Endothelial cell of umbilical vein (primary cell): ENCODE measurements around the gene FBXO8. TPM values are rescaled to one million over a fixed set of nuclear protein-coding genes. Genes with fewer than 3 reads are reported as not detected.
"Not testable (repeated sequence)": the region's sequence is repeated elsewhere in the genome, so short reads cannot be mapped to it uniquely, and the experiment has no call there.

Experiments used
- BruUV-seq: library from RNA; stranded (reverse); fragments of 400-500 nt; replicated peaks from 2 replicates; lab custom pipeline; 2021; lab: Mats Ljungman, UMichigan
- CTCF ChIA-PET: fragments of 300-600, 350-600 bp; sonication (Branson Sonifier 250); formaldehyde crosslinking; loops from one replicate; lab custom pipeline; 2021; ENCODE audit warnings: antibody characterized with exemption, inconsistent platforms; lab: Charles Lee
- POLR2A ChIA-PET: fragments of 300-600, 350-600 bp; sonication (Branson Sonifier 250); formaldehyde crosslinking; loops from one replicate; lab custom pipeline; 2021; ENCODE audit warnings: antibody characterized with exemption, inconsistent platforms; lab: Charles Lee
- DNase-seq: peaks from one replicate; pipeline ENCODE4 v3.0.0-alpha.2; 2011; ENCODE audit warnings: low read depth, low spot score
- FAIRE-seq: peaks from 2 replicates; lab custom pipeline; 2011; peaks lifted over from hg19 to GRCh38; lab: Jason Lieb, UNC
- H2AFZ ChIP-seq: 2 replicates; pipeline ENCODE4 v1.6.0; 2012; ENCODE audit warnings: low read depth, low read length, control low read depth, inconsistent platforms
- H3K27ac ChIP-seq: 2 replicates; pipeline ENCODE4 v1.5.1; 2011; ENCODE audit warnings: low read depth, mild to moderate bottlenecking, control low read depth, low read length, moderate library complexity; ENCODE audit not compliant: insufficient read depth
- H3K27me3 ChIP-seq, 2 experiments: 2 replicates each; pipeline versions ENCODE4 v1.6.0 to v1.6.1; 2011; ENCODE audit warnings: low read length in 2 of 2, mixed read lengths in 1 of 2; ENCODE audit not compliant: control insufficient read depth in 2 of 2, insufficient read depth in 2 of 2
- H3K36me3 ChIP-seq, 2 experiments: 2 replicates in 1 of 2; 3 replicates in 1 of 2; pipeline ENCODE4 v1.5.1; 2011; ENCODE audit warnings: low read length in 2 of 2, mild to moderate bottlenecking in 1 of 2, moderate library complexity in 1 of 2; ENCODE audit not compliant: control insufficient read depth in 2 of 2, insufficient read depth in 2 of 2; ENCODE audit errors: extremely low read depth in 1 of 2
- H3K4me1 ChIP-seq: 3 replicates; pipeline ENCODE4 v1.5.1; 2011; ENCODE audit warnings: mild to moderate bottlenecking, low read length; ENCODE audit not compliant: control insufficient read depth, insufficient read depth; ENCODE audit errors: extremely low read depth
- H3K4me2 ChIP-seq: 2 replicates; pipeline ENCODE4 v1.6.1; 2011; ENCODE audit warnings: low read length, control low read depth, mixed read lengths; ENCODE audit not compliant: insufficient read depth
- H3K4me3 ChIP-seq, 3 experiments: fragments of 200-600 bp in 1 of 3; sonication (generic), shearing (Covaris generic) in 1 of 3; replicated peaks in 1 of 3; 2 replicates each; pipeline ENCODE4 v1.5.1; 2011 to 2016; ENCODE audit warnings: control low read depth in 3 of 3, low read length in 3 of 3, mild to moderate bottlenecking in 2 of 3, inconsistent platforms in 1 of 3, low read depth in 1 of 3, moderate library complexity in 1 of 3; ENCODE audit not compliant: insufficient read depth in 1 of 3
- H3K79me2 ChIP-seq: 2 replicates; pipeline ENCODE4 v1.6.0; 2012; ENCODE audit warnings: low read length, inconsistent platforms; ENCODE audit not compliant: control insufficient read depth, insufficient read depth
- H3K9ac ChIP-seq: replicated peaks from 2 replicates; pipeline ENCODE3; 2011; ENCODE audit warnings: low read length, control low read depth; ENCODE audit not compliant: insufficient read depth; ENCODE audit errors: extremely low read depth
- H3K9me1 ChIP-seq: replicated peaks from 3 replicates; pipeline ENCODE4 v1.6.0; 2011; ENCODE audit warnings: mild to moderate bottlenecking, low read length; ENCODE audit not compliant: control insufficient read depth, insufficient read depth; ENCODE audit errors: extremely low read depth
- H3K9me3 ChIP-seq: replicated peaks from 2 replicates; pipeline ENCODE4 v1.5.1; 2012; ENCODE audit warnings: low read length, inconsistent platforms; ENCODE audit not compliant: control insufficient read depth, insufficient read depth
- H4K20me1 ChIP-seq: replicated peaks from 2 replicates; pipeline ENCODE3; 2011; ENCODE audit warnings: mild to moderate bottlenecking, low read length; ENCODE audit not compliant: control insufficient read depth, insufficient read depth; ENCODE audit errors: extremely low read depth
- EZH2 ChIP-seq: IDR thresholded peaks from 2 replicates; pipeline ENCODE4 v1.6.1; 2012; ENCODE audit warnings: borderline replicate concordance, low read depth, mild to moderate bottlenecking, moderate library complexity, low read length, inconsistent platforms; ENCODE audit not compliant: severe bottlenecking
- FOS ChIP-seq: IDR thresholded peaks from 2 replicates; pipeline ENCODE4 v1.6.1; 2011; ENCODE audit warnings: mild to moderate bottlenecking, low read length, moderate library complexity, borderline replicate concordance; ENCODE audit not compliant: insufficient read depth
- GATA2 ChIP-seq: IDR thresholded peaks from 2 replicates; pipeline ENCODE4 v1.7.0; 2011; ENCODE audit warnings: low read depth, mild to moderate bottlenecking, moderate library complexity, mixed read lengths, low read length; ENCODE audit not compliant: insufficient read length, insufficient read depth
- JUN ChIP-seq: IDR thresholded peaks from 2 replicates; pipeline ENCODE4 v1.6.1; 2011; ENCODE audit warnings: borderline replicate concordance, low read depth; ENCODE audit not compliant: insufficient read length, insufficient read depth
- MYC ChIP-seq: IDR thresholded peaks from one replicate; pipeline ENCODE4 v1.6.1; 2011; ENCODE audit warnings: mild to moderate bottlenecking, low read depth, low read length
- POLR2A ChIP-seq: IDR thresholded peaks from 2 replicates; pipeline ENCODE4 v1.6.1; 2012; ENCODE audit warnings: low read depth, mild to moderate bottlenecking, control low read depth, low read length
- POLR2AphosphoS5 ChIP-seq: IDR thresholded peaks from 2 replicates; pipeline ENCODE4 v1.6.1; 2012; ENCODE audit warnings: low read depth, mild to moderate bottlenecking, control low read depth, low read length, moderate library complexity; ENCODE audit not compliant: insufficient read depth
- dilution Hi-C: fragments of 300-500 bp; cut with MboI; formaldehyde crosslinking; loops from one replicate; pipeline ENCODE4 v1.15.0; 2019; ENCODE audit warnings: low sequenced_read_pairs; ENCODE audit not compliant: extremely low pct_ligation_motif_present
- intact Hi-C: fragments of 100-400 bp; cut with micrococcal nuclease; formaldehyde crosslinking; loops from one replicate; pipeline ENCODE4 v1.10.0; 2022
- polyA plus RNA-seq, 4 experiments: library from polyadenylated mRNA; depleted of rRNA in 3 of 4; stranded (reverse) in 3 of 4; unstranded in 1 of 4; fragments of >200 nt; gene quantifications; 2 replicates each; pipeline versions ENCODE4 v1.2.1 to v1.2.3, GENCODE V29; 2011 to 2012; ENCODE audit warnings: missing spikeins in 1 of 4
- total RNA-seq: library from RNA; stranded (reverse); gene quantifications from 2 replicates; pipeline ENCODE4 v1.2.3, GENCODE V29; 2021
- TF ChIP-seq, protein P1 (sequence below): IDR thresholded peaks from 2 replicates; pipeline ENCODE4 v1.6.1; 2011; ENCODE audit not compliant: insufficient read depth, insufficient read length
- TF ChIP-seq, protein P2 (sequence below), 2 donors: IDR thresholded peaks; 1 replicate in 1 of 2; 2 replicates in 1 of 2; pipeline ENCODE4 v1.5.1; 2011; ENCODE audit warnings: low read length in 2 of 2, mild to moderate bottlenecking in 2 of 2, moderate library complexity in 2 of 2, control low read depth in 1 of 2, inconsistent platforms in 1 of 2, low read depth in 1 of 2; ENCODE audit not compliant: insufficient read depth in 1 of 2; ENCODE audit errors: extremely low read depth in 1 of 2

FBXO8 gene
- total and polyA plus RNA-seq, 2 donors (not counting 3 experiments of a cell fraction or from before 2014, with no cell fraction given): 9.9 to 14.5 TPM

- no peak overlapping the region for H3K27ac ChIP-seq
- no peaks in the 10 kb centered on the region for H4K20me1 ChIP-seq
- dilution Hi-C loops (no loop called here), intact Hi-C loops (no loop called here)
- no peak overlapping the region for H3K4me2 ChIP-seq
- H3K4me3 ChIP-seq: no peak overlapping the region
- no peak overlapping the region for H2AFZ ChIP-seq
- ChIA-PET CTCF (no interaction called here), POLR2A (no interaction called here)
- no peaks in the 10 kb centered on the region for H3K4me1 ChIP-seq
- BruUV-seq: no TSS peak
- no peaks in the 10 kb centered on the region for H3K9me3 ChIP-seq
- H3K9me1 ChIP-seq: no peaks in the 10 kb centered on the region
- TF ChIP-seq FOS (no peak), JUN (no peak), EZH2 (no peak), POLR2A (no peak), MYC (no peak), POLR2AphosphoS5 (no peak), GATA2 (no peak)
- TF ChIP-seq, protein P1, sequence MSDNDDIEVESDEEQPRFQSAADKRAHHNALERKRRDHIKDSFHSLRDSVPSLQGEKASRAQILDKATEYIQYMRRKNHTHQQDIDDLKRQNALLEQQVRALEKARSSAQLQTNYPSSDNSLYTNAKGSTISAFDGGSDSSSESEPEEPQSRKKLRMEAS: no peak
- TF ChIP-seq, protein P2, sequence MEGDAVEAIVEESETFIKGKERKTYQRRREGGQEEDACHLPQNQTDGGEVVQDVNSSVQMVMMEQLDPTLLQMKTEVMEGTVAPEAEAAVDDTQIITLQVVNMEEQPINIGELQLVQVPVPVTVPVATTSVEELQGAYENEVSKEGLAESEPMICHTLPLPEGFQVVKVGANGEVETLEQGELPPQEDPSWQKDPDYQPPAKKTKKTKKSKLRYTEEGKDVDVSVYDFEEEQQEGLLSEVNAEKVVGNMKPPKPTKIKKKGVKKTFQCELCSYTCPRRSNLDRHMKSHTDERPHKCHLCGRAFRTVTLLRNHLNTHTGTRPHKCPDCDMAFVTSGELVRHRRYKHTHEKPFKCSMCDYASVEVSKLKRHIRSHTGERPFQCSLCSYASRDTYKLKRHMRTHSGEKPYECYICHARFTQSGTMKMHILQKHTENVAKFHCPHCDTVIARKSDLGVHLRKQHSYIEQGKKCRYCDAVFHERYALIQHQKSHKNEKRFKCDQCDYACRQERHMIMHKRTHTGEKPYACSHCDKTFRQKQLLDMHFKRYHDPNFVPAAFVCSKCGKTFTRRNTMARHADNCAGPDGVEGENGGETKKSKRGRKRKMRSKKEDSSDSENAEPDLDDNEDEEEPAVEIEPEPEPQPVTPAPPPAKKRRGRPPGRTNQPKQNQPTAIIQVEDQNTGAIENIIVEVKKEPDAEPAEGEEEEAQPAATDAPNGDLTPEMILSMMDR (IDR thresholded peaks at IDR 0.05; ENCODE audit: extremely low read depth in 1 of 2, insufficient read depth in 1 of 2, low read depth in 1 of 2, low read length in 2 of 2): no peak
- DNase-seq (no peak), FAIRE-seq (no peak)
- no peaks in the 10 kb centered on the region for H3K27me3 ChIP-seq
- H3K79me2 ChIP-seq: no peaks in the 10 kb centered on the region
- H3K36me3 ChIP-seq: no peaks in the 10 kb centered on the region
- H3K9ac ChIP-seq: no peak overlapping the region
Measured at GRCh38 chr4:174262624-174263444, 20.6 kb downstream of the FBXO8 start.

GRCh38 chr4:174261432-174261831 lies 22.0 kb downstream of the FBXO8 start:
- H3K4me3 ChIP-seq, H3K4me1 ChIP-seq, H3K9me3 ChIP-seq, BruUV-seq, H3K79me2 ChIP-seq, H3K9ac ChIP-seq, H3K4me2 ChIP-seq, H3K27ac ChIP-seq, POLR2A ChIA-PET, CTCF ChIA-PET, H4K20me1 ChIP-seq, dilution Hi-C loops, DNase-seq, H3K27me3 ChIP-seq, H2AFZ ChIP-seq, H3K9me1 ChIP-seq, H3K36me3 ChIP-seq, intact Hi-C loops: not testable (repeated sequence)
- peak; percentile 48 for FAIRE-seq
